Keratinocyte (primary cell): ENCODE data around the gene DFFB. TPM values are rescaled to one million over a fixed set of nuclear protein-coding genes. Genes with fewer than 3 reads are reported as not detected.

ENCODE experiments used
- DNase-seq: peaks from one replicate; pipeline ENCODE4 v3.0.0-alpha.2; 2011; ENCODE audit warnings: low read depth, missing footprints, low spot score
- FAIRE-seq: peaks from 2 replicates; lab custom pipeline; 2011; peaks lifted over from hg19 to GRCh38; lab: Jason Lieb, UNC
- H2AFZ ChIP-seq: 2 replicates; pipeline ENCODE4 v1.6.0; 2012; ENCODE audit warnings: low read length, control low read depth, inconsistent platforms; ENCODE audit not compliant: control insufficient read depth
- H3K27ac ChIP-seq: 2 replicates; pipeline ENCODE4 v1.5.1; 2011; ENCODE audit warnings: low read length; ENCODE audit not compliant: control insufficient read depth, insufficient read depth
- H3K27me3 ChIP-seq: 3 replicates; pipeline ENCODE4 v1.6.0; 2011; ENCODE audit warnings: low read length; ENCODE audit not compliant: control insufficient read depth, insufficient read depth; ENCODE audit errors: extremely low read depth
- H3K36me3 ChIP-seq, 2 experiments: 2 replicates in 1 of 2; 3 replicates in 1 of 2; pipeline ENCODE4 v1.5.1; 2011; ENCODE audit warnings: low read length in 2 of 2, mild to moderate bottlenecking in 1 of 2; ENCODE audit not compliant: control insufficient read depth in 2 of 2, insufficient read depth in 2 of 2; ENCODE audit errors: extremely low read depth in 1 of 2
- H3K4me1 ChIP-seq: 3 replicates; pipeline ENCODE4 v1.5.1; 2011; ENCODE audit warnings: low read length; ENCODE audit not compliant: control insufficient read depth, insufficient read depth; ENCODE audit errors: extremely low read depth
- H3K4me2 ChIP-seq: 3 replicates; pipeline ENCODE4 v1.6.0; 2011; ENCODE audit warnings: low read depth, low read length; ENCODE audit not compliant: control insufficient read depth, insufficient read depth; ENCODE audit errors: extremely low read depth
- H3K4me3 ChIP-seq, 3 experiments: fragments of 200-600 bp in 1 of 3; sonication (generic) in 1 of 3; 2 replicates in 2 of 3; 3 replicates in 1 of 3; pipeline ENCODE4 v1.5.1; 2011 to 2016; ENCODE audit warnings: low read length in 3 of 3, mild to moderate bottlenecking in 3 of 3, control low read depth in 2 of 3, inconsistent platforms in 1 of 3, low read depth in 1 of 3, mixed read lengths in 1 of 3, mixed run types in 1 of 3, moderate library complexity in 1 of 3; ENCODE audit not compliant: control insufficient read depth in 2 of 3, insufficient read depth in 2 of 3; ENCODE audit errors: extremely low read depth in 1 of 3
- H3K79me2 ChIP-seq: 2 replicates; pipeline ENCODE4 v1.6.0; 2012; ENCODE audit warnings: low read length; ENCODE audit not compliant: control insufficient read depth, insufficient read depth
- H3K9ac ChIP-seq: 3 replicates; pipeline ENCODE4 v1.6.0; 2011; ENCODE audit warnings: low read length; ENCODE audit not compliant: control insufficient read depth, insufficient read depth; ENCODE audit errors: extremely low read depth
- H3K9me1 ChIP-seq: 3 replicates; pipeline ENCODE4 v1.6.0; 2011; ENCODE audit warnings: low read length; ENCODE audit not compliant: control insufficient read depth, insufficient read depth; ENCODE audit errors: extremely low read depth
- H3K9me3 ChIP-seq: 2 replicates; pipeline ENCODE4 v1.5.1; 2012; ENCODE audit warnings: low read depth, low read length; ENCODE audit not compliant: control insufficient read depth
- H4K20me1 ChIP-seq: 3 replicates; pipeline ENCODE4 v1.6.0; 2011; ENCODE audit warnings: low read length; ENCODE audit not compliant: control insufficient read depth, insufficient read depth; ENCODE audit errors: extremely low read depth
- CTCF ChIP-seq, 3 experiments: IDR thresholded peaks in 1 of 3; conservative IDR thresholded peaks in 1 of 3; optimal IDR thresholded peaks in 1 of 3; 2 replicates in 2 of 3; 3 replicates in 1 of 3; pipeline versions ENCODE3 to v1.5.1; 2011; ENCODE audit warnings: low read length in 3 of 3, mild to moderate bottlenecking in 3 of 3, moderate library complexity in 2 of 3, control low read depth in 1 of 3, inconsistent platforms in 1 of 3; ENCODE audit not compliant: insufficient read depth in 2 of 3; ENCODE audit errors: extremely low read depth in 1 of 3
- EZH2 ChIP-seq: IDR thresholded peaks from one replicate; pipeline ENCODE4 v1.6.1; 2012; ENCODE audit warnings: inconsistent platforms, mild to moderate bottlenecking, low read length, moderate library complexity
- dilution Hi-C: fragments of 300-500 bp; cut with MboI; formaldehyde crosslinking; loops from one replicate; pipeline ENCODE4 v1.7.0; 2020; ENCODE audit warnings: low sequenced_read_pairs; ENCODE audit not compliant: extremely low pct_ligation_motif_present
- polyA plus RNA-seq, 5 experiments: library from polyadenylated mRNA; depleted of rRNA in 3 of 5; stranded (reverse) in 3 of 5; stranded (forward) in 1 of 5; unstranded in 1 of 5; fragments of >200 nt; gene quantifications; 1 replicate in 1 of 5; 2 replicates in 3 of 5; 3 replicates in 1 of 5; pipeline versions ENCODE4 v1.2.1 to v1.2.3, GENCODE V29; 2011 to 2012; ENCODE audit warnings: missing spikeins in 2 of 5, low read depth in 1 of 5, low replicate concordance in 1 of 5

The DFFB gene
- polyA plus RNA-seq, 1 donor (not counting 4 experiments of a cell fraction or from before 2014, with no cell fraction given), result 5.2 TPM

- H3K4me2 ChIP-seq, result no peak overlapping the region
- H3K27me3 ChIP-seq, result no peaks in the 10 kb centered on the region
- dilution Hi-C loops, result no loop called here
- H3K9me3 ChIP-seq, result no peaks in the 10 kb centered on the region
- no peaks in the 10 kb centered on the region for H3K9me1 ChIP-seq
- TF ChIP-seq EZH2 (no peak), CTCF (optimal IDR thresholded peaks at IDR 0.05 in 1 of 3, IDR thresholded peaks at IDR 0.05 in 1 of 3, conservative IDR thresholded peaks at IDR 0.05 in 1 of 3; ENCODE audit: extremely low read depth in 1 of 3, insufficient read depth in 2 of 3, low read length in 3 of 3) (no peak)
- no peaks in the 10 kb centered on the region for H3K79me2 ChIP-seq
- DNase-seq (no peak), FAIRE-seq (no peak)
- H3K4me3 ChIP-seq, result no peak overlapping the region
- H3K9ac ChIP-seq, result no peak overlapping the region
- H4K20me1 ChIP-seq, result no peaks in the 10 kb centered on the region
- H2AFZ ChIP-seq, result no peak overlapping the region
- H3K4me1 ChIP-seq, result peaks cover 12% of the 10 kb centered on the region
- H3K27ac ChIP-seq, result no peak overlapping the region
- H3K36me3 ChIP-seq, result peaks cover 18 to 27% of the 10 kb centered on the region in 2 experiments
Observed at GRCh38 chr1:3820316-3820715, 37.0 kb upstream of the DFFB start.

- Histone ChIP-seq H3K79me2 (no peaks in the 10 kb centered on the region), H3K27ac (no peak overlapping the region), H3K27me3 (no peaks in the 10 kb centered on the region), H3K9ac (no peak overlapping the region), H3K4me1 (peaks cover 12% of the 10 kb centered on the region), H4K20me1 (no peaks in the 10 kb centered on the region), H3K4me3 (no peak overlapping the region), H3K9me1 (no peaks in the 10 kb centered on the region), H3K36me3 (peaks cover 18 to 31% of the 10 kb centered on the region in 2 experiments), H2AFZ (no peak overlapping the region), H3K4me2 (no peak overlapping the region), H3K9me3 (no peaks in the 10 kb centered on the region)
- TF ChIP-seq CTCF (optimal IDR thresholded peaks at IDR 0.05 in 1 of 3, IDR thresholded peaks at IDR 0.05 in 1 of 3, conservative IDR thresholded peaks at IDR 0.05 in 1 of 3; ENCODE audit: extremely low read depth in 1 of 3, insufficient read depth in 2 of 3, low read length in 3 of 3) (no peak), EZH2 (no peak)
- dilution Hi-C loops, result no loop called here
- no peak for FAIRE-seq
- no peak for DNase-seq
Observed at GRCh38 chr1:3821004-3821403, 36.3 kb upstream of the DFFB start.
